Activated T-helper 1 cell treated with Interleukin-2 at 50 U/mL for 16 hours (primary cell): ENCODE measurements around the gene PRR23E.

Source experiments
- DNase-seq: peaks from one replicate; pipeline ENCODE4 v3.0.0-alpha.2; 2020; ENCODE audit warnings: low read depth

The PRR23E gene

GRCh38 chr3:127165036-127165435, 27.9 kb upstream of the PRR23E start:
- DNase-seq, result no peak

- no peak for DNase-seq
These were observed 27.0 kb upstream of the PRR23E start for GRCh38 chr3:127165694-127166485.

- no peak for DNase-seq
These were observed 26.3 kb upstream of the PRR23E start for GRCh38 chr3:127166501-127167065.

- DNase-seq, result no peak
These were observed 25.5 kb upstream of the PRR23E start for GRCh38 chr3:127167315-127168043.

GRCh38 chr3:127168271-127168670, 24.7 kb upstream of the PRR23E start:
- no peak for DNase-seq

- DNase-seq, result no peak
These were observed 22.1 kb upstream of the PRR23E start for GRCh38 chr3:127170814-127171213.

- no peak for DNase-seq
These were observed 21.6 kb upstream of the PRR23E start for GRCh38 chr3:127171320-127171719.

GRCh38 chr3:127171721-127172120, 21.2 kb upstream of the PRR23E start:
- no peak for DNase-seq

GRCh38 chr3:127172211-127172610, 20.7 kb upstream of the PRR23E start:
- no peak for DNase-seq

GRCh38 chr3:127172781-127173515, 20.0 kb upstream of the PRR23E start:
- no peak for DNase-seq

- DNase-seq, result no peak
These were observed 19.3 kb upstream of the PRR23E start for GRCh38 chr3:127173516-127174166.

- DNase-seq, result no peak
These were observed 18.6 kb upstream of the PRR23E start for GRCh38 chr3:127174284-127174683.

- no peak for DNase-seq
These were observed 18.2 kb upstream of the PRR23E start for GRCh38 chr3:127174715-127175140.

GRCh38 chr3:127175272-127175671, 17.7 kb upstream of the PRR23E start:
- DNase-seq, result no peak

- DNase-seq, result no peak
These were observed 15.7 kb upstream of the PRR23E start for GRCh38 chr3:127177226-127177625.

- no peak for DNase-seq
These were observed 12.1 kb upstream of the PRR23E start for GRCh38 chr3:127180859-127181258.

GRCh38 chr3:127182431-127182830, 10.5 kb upstream of the PRR23E start:
- DNase-seq, result no peak

GRCh38 chr3:127182848-127183714, 9.8 kb upstream of the PRR23E start:
- no peak for DNase-seq

GRCh38 chr3:127183931-127184869, 8.7 kb upstream of the PRR23E start:
- no peak for DNase-seq

- no peak for DNase-seq
These were observed 8.1 kb upstream of the PRR23E start for GRCh38 chr3:127184870-127185216.
